ENCODE measurements around the gene SLC35F3. TPM values are rescaled to one million over a fixed set of nuclear protein-coding genes. Genes with fewer than 3 reads are reported as not detected.

The SLC35F3 gene
- total and polyA plus RNA-seq, 9 of the 15 experiments (the other 6 are each of a cell fraction or from before 2014, with no cell fraction given), result 0.04 to 0.07 (median 0.04) TPM; not detected in 6

DNA sequence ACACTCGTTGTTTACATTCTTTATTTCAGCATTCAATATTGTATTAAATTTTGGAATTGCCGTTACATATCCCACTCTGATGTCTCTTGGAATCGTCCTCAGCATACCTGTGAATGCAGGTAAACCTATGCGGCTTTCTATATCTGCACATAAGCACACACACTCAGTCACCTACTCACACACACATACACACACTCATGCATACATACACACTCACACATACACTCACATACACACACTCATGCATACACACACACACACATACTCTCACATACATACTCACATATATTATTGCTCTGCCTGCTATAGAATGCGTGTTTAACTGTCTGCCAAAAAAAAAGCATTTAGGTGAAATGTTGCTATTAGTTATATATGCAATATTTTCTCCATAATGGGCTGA is 415.6 kb downstream of the SLC35F3 start:
- no peak for FAIRE-seq
- no peak for DNase-seq (ENCODE audit: extremely low read depth in 1 of 4, low spot score in 3 of 4)
- ATAC-seq, result no peak
- CTCF ChIA-PET (ENCODE audit: low intra/inter-chr PET ratio), result no interaction called here
- Histone ChIP-seq H4K20me1 (replicated peaks; ENCODE audit: control insufficient read depth, insufficient read depth, low read length) (no peaks in the 10 kb centered on the region), H3K79me2 (ENCODE audit: control insufficient read depth, insufficient read depth, low read length) (no peaks in the 10 kb centered on the region), H3K9me3 (replicated peaks; ENCODE audit: control insufficient read depth, insufficient read depth, low read depth, low read length) (no peaks in the 10 kb centered on the region), H3K27me3 (ENCODE audit: control insufficient read depth in 2 of 2, insufficient read depth in 2 of 2, low read length in 2 of 2) (peaks cover 55% of the 10 kb centered on the region in 2 experiments), H3K36me3 (ENCODE audit: control insufficient read depth, insufficient read depth, low read length) (no peaks in the 10 kb centered on the region), H3K9me1 (ENCODE audit: control insufficient read depth, insufficient read depth, low read length) (no peaks in the 10 kb centered on the region), H2AFZ (ENCODE audit: low read depth, low read length) (no peak overlapping the region), H3K4me3 (no peak overlapping the region), H3K9ac (ENCODE audit: insufficient read depth in 1 of 2, low read depth in 2 of 2, low read length in 2 of 2) (no peak overlapping the region), H3K27ac (ENCODE audit: extremely low read depth, low read depth, low read length) (no peak overlapping the region), H3K4me2 (ENCODE audit: insufficient read depth, low read length) (no peak overlapping the region), H3K4me1 (replicated peaks in 1 of 2; ENCODE audit: control insufficient read depth in 2 of 2, insufficient read depth in 2 of 2, low read length in 2 of 2) (no peaks in the 10 kb centered on the region)
- no TSS peak for BruUV-seq (replicated peaks)
- intact Hi-C loops (cut with micrococcal nuclease) (no loop called here), in situ Hi-C loops (cut with MboI) (loop anchor here (5.0 to 10.0 kb wide), 3 partner anchors 162 to 775 kb away; no protein-coding TSS in a partner anchor)
- under 1% methylated on average over 5 of the region's 5 CpGs for WGBS (ENCODE audit: insufficient coverage, low coverage, missing lambda C conversion rate)
- POLR2A ChIA-PET, result no interaction called here
- TF ChIP-seq SIN3B (IDR thresholded peaks at IDR 0.05; ENCODE audit: low read depth) (no peak), MCM7 (IDR thresholded peaks at IDR 0.05) (0 out of 4 replicates have a peak, but pooled peaks of 1 of the 2 experiments have one; percentile 64)
- TF ChIP-seq, protein P1, sequence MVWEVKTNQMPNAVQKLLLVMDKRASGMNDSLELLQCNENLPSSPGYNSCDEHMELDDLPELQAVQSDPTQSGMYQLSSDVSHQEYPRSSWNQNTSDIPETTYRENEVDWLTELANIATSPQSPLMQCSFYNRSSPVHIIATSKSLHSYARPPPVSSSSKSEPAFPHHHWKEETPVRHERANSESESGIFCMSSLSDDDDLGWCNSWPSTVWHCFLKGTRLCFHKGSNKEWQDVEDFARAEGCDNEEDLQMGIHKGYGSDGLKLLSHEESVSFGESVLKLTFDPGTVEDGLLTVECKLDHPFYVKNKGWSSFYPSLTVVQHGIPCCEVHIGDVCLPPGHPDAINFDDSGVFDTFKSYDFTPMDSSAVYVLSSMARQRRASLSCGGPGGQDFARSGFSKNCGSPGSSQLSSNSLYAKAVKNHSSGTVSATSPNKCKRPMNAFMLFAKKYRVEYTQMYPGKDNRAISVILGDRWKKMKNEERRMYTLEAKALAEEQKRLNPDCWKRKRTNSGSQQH (CRISPR knock-in tag; IDR thresholded peaks at IDR 0.05), result 0 out of 2 replicates have a peak, but pooled peaks have one; percentile 28

DNA sequence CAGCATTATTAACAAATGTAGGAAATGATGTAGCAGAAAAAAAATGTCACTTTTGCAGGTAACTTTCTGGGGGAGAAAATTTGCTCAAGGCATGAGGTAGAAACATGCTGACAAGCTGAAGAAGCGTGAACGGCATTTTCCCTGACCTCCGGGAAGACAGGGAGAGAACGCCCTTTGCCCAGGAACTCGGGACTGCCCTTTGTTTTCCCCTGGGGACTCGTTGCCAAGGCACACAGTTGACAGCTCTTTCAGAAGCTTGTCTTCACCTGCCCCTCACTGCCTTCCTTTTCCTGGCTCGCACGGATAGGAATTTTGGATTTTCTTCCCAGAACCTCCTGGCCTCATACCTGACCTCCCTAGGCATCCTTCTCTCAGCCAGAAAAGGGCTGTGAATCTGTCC is 416.1 kb downstream of the SLC35F3 start:
- in situ Hi-C loops (cut with MboI), result loop anchor here (5.0 to 10.0 kb wide), 3 partner anchors 162 to 774 kb away; no protein-coding TSS in a partner anchor
- CTCF ChIA-PET (ENCODE audit: low intra/inter-chr PET ratio), result no interaction called here
- H3K4me2 ChIP-seq (ENCODE audit: insufficient read depth, low read length), result no peak overlapping the region

More for the DNA sequence above, 416.1 kb downstream of the SLC35F3 start:
- H3K9ac ChIP-seq (ENCODE audit: insufficient read depth in 1 of 2, low read depth in 2 of 2, low read length in 2 of 2), result no peak overlapping the region
- H3K36me3 ChIP-seq (ENCODE audit: control insufficient read depth, insufficient read depth, low read length), result no peaks in the 10 kb centered on the region
- FAIRE-seq (no peak), ATAC-seq (no peak), DNase-seq (ENCODE audit: extremely low read depth in 1 of 4, low spot score in 3 of 4) (no peak)
- H2AFZ ChIP-seq (ENCODE audit: low read depth, low read length), result no peak overlapping the region
- H3K4me3 ChIP-seq, result no peak overlapping the region
- H3K9me1 ChIP-seq (ENCODE audit: control insufficient read depth, insufficient read depth, low read length), result no peaks in the 10 kb centered on the region
- H3K9me3 ChIP-seq (replicated peaks; ENCODE audit: control insufficient read depth, insufficient read depth, low read depth, low read length), result no peaks in the 10 kb centered on the region
- POLR2A ChIA-PET, result no interaction called here
- TF ChIP-seq ZNF507 (tag; conservative IDR thresholded peaks at IDR 0.05), result no peak
- TF ChIP-seq GATAD2A (IDR thresholded peaks at IDR 0.05), result no peak
- no peak for TF ChIP-seq HCFC1 (IDR thresholded peaks at IDR 0.05; ENCODE audit: low read depth, low read length)
- no peak for TF ChIP-seq HDAC6 (IDR thresholded peaks at IDR 0.05; ENCODE audit: low read depth, low read length)
- TF ChIP-seq KAT8 (IDR thresholded peaks at IDR 0.05; ENCODE audit: low read depth), result no peak
- no peak for TF ChIP-seq TSC22D4 (tag; IDR thresholded peaks at IDR 0.05)
- intact Hi-C loops (cut with micrococcal nuclease), result no loop called here
- no peaks in the 10 kb centered on the region for H3K4me1 ChIP-seq (replicated peaks in 1 of 2; ENCODE audit: control insufficient read depth in 2 of 2, insufficient read depth in 2 of 2, low read length in 2 of 2)
- H4K20me1 ChIP-seq (replicated peaks; ENCODE audit: control insufficient read depth, insufficient read depth, low read length), result no peaks in the 10 kb centered on the region
- H3K79me2 ChIP-seq (ENCODE audit: control insufficient read depth, insufficient read depth, low read length), result no peaks in the 10 kb centered on the region
- no peak overlapping the region for H3K27ac ChIP-seq (ENCODE audit: extremely low read depth, low read depth, low read length)
- 1% methylated on average over 8 of the region's 8 CpGs for WGBS (ENCODE audit: insufficient coverage, low coverage, missing lambda C conversion rate)
- no TSS peak for BruUV-seq (replicated peaks)
- H3K27me3 ChIP-seq (ENCODE audit: control insufficient read depth in 2 of 2, insufficient read depth in 2 of 2, low read length in 2 of 2), result peaks cover 55 to 57% of the 10 kb centered on the region in 2 experiments

All from K562 (cell line).